Stimulated activated naive CD4-positive, alpha-beta T cell treated with Interleukin-2 at 50 U/mL for 16 hours (primary cell): ENCODE measurements around the gene DCTN2.
"Not testable (repeated sequence)": the region's sequence is repeated elsewhere in the genome, so short reads cannot be mapped to it uniquely, and the experiment has no call there.

ENCODE experiments used
- DNase-seq: peaks from one replicate; lab custom pipeline; 2025; lab: John Stamatoyannopoulos, UW

Gene DCTN2

DNA sequence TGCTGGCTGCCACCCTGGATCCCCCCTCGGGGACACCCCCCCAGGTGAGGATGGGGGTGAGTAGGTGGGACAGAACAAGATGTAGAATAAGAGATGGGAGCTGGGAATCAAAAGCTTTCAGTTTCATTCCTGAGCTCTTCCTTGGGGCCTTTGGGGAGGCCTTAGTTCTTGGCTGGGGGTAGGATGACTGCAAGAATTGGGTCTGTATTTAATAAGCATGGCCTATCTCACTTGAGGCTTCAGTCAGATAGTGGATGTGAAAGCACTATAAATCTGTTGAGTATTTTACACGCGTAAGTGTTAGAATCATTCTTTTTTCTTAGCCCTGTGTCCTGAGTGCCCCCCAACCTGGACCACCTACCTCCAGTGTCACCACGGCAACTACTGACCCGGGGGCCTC lies 19.8 kb downstream of the DCTN2 start:
- DNase-seq = no peak

DNA sequence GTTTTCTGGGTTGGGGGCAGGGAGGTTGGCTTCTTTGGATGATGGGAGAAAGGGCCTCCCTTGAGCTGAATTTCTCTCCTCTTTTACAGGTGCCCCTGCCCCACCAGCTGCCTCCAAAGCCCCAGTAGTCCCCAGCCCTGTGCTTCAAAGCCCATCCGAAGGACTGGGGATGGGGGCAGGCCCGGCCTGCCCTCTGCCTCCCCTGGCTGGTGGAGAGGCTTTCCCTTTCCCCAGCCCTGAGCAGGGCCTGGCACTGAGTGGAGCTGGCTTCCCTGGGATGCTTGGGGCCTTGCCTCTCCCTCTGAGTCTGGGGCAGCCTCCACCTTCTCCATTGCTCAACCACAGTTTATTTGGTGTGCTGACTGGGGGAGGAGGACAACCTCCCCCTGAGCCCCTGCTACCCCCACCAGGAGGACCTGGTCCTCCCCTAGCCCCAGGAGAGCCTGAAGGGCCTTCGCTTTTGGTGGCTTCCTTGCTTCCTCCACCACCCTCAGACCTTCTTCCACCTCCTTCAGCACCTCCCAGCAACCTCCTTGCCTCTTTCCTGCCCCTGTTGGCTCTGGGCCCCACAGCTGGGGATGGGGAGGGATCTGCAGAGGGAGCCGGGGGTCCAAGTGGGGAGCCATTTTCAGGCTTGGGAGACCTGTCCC lies 20.4 kb downstream of the DCTN2 start:
- DNase-seq = no peak

DNA sequence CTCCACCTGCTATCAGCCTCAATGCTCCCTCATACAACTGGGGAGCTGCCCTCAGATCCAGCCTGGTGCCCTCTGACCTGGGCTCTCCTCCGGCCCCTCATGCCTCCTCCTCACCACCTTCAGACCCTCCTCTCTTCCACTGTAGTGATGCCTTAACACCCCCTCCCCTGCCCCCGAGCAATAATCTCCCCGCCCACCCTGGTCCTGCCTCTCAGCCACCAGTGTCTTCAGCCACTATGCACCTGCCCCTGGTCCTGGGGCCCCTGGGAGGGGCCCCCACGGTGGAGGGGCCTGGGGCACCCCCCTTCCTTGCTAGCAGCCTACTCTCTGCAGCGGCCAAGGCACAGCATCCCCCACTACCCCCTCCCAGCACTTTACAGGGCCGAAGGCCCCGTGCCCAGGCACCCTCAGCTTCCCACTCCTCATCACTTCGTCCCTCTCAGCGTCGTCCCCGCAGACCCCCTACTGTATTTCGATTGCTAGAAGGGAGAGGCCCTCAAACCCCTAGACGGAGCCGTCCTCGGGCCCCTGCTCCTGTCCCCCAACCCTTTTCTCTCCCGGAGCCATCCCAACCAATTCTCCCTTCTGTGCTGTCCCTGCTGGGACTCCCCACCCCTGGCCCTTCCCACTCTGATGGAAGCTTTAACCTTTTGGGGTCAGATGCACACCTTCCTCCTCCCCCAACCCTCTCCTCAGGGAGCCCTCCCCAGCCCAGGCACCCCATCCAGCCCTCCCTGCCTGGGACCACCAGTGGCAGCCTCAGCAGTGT lies 21.2 kb downstream of the DCTN2 start:
- no peak for DNase-seq

DNA sequence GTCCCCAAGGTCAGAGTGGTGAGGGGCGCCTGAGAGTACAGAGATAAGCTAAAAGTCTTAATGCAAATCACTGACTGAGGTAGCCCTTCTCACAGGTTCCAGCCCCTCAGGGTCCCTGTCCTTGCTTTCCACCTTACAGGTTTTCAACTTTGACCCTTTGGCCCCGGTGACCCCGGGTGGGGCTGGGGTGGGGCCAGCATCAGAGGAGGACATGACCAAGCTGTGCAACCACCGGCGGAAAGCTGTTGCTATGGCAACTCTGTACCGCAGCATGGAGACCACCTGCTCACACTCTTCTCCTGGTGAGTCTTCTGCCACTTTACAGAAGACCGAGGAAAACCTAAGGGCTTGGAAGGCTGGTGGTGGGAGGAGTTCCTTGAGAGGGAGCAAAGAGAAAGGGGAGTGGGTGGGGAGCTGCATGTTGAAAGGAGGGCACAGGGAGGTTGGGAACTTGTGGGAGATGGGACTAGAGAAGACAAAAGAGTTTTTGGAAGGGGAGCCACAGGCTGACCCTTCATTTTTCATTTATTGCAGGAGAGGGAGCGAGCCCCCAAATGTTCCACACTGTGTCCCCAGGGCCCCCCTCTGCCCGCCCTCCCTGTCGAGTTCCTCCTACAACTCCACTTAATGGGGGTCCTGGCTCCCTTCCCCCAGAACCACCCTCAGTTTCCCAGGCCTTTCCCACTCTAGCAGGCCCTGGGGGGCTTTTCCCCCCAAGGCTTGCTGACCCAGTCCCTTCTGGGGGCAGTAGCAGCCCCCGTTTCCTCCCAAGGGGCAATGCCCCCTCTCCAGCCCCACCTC lies 22.0 kb downstream of the DCTN2 start:
- no peak for DNase-seq

DNA sequence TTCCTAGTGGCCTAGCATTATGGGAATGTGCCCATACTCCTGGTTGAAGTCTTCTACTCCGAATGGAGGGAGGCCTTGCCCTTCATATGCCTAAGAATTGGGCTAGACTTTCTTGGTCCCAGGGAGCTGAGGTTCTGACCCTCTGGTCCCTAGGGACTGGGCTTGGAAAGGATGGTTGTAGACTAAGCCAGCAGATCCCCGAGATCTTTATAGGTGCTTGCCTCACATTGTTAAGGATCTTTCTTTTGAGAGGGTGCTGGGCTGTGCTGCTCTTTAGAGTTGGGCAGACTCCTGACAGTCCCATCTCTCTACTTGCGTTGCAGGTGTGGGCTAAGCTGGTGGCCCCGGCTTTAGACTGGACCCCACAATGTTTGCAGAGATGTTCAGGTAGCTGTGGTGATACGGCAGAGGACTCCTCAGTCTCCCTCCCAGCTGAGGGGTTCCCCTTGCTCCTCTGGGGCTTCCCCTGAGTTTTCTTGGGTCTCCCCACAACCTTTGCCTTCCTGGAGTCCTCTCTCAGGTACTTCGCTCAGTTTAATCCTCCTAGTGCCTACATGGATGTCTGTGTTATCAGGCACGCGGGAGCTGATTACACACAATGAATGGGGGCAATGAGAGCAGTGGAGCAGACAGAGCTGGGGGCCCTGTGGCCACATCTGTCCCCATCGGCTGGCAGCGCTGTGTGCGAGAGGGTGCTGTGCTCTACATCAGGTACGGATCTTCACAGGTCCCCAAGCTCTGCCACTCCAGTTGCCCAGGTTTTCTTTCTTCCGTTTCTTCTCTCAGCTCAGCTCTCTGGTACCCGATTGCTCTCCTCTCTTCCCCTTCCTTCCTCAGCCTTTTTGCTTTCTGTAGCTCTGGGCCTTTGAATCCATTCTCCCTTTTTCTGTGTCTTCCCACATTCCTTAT lies 23.0 kb downstream of the DCTN2 start:
- no peak for DNase-seq

DNA sequence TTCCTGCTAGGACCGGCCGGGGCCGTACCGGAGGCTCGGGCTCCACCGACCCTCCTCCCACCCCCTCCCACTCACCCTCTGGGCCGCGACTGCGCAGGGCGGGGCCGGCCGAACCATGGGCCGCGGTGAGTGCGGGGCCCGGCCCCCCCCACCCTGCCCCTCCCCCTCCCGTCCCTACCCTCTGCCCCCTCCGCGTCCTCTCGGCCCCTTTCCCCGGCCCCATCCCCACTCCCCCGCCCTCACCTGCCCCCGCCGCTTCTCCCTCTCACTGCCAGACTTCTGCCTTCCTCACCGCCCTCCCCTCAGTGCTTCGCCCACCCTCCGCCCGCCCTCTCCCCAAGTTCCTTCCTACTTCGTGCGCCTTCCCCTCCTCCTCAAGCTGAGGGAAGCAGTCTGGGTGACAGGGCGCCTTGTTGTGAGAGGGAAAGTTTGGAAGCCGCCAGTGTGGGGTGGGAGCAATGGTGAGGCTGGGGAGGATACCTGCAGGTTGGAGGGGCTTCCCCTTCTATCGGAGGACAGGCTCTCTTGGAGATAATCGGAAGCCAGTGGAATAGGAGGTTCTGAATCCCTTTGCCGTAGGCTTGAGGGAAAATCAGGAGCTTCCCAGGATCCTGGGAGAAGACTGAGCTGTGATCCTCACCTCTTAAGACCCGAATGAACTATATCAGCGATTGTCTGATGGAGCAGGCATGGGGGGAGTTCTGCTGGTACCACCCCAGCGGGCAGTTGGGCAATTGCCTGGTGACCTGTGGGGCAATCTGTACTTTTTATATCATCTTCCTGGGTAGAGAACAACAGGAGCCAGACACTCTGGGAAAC lies 23.9 kb downstream of the DCTN2 start:
- DNase-seq = peak; percentile 67

DNA sequence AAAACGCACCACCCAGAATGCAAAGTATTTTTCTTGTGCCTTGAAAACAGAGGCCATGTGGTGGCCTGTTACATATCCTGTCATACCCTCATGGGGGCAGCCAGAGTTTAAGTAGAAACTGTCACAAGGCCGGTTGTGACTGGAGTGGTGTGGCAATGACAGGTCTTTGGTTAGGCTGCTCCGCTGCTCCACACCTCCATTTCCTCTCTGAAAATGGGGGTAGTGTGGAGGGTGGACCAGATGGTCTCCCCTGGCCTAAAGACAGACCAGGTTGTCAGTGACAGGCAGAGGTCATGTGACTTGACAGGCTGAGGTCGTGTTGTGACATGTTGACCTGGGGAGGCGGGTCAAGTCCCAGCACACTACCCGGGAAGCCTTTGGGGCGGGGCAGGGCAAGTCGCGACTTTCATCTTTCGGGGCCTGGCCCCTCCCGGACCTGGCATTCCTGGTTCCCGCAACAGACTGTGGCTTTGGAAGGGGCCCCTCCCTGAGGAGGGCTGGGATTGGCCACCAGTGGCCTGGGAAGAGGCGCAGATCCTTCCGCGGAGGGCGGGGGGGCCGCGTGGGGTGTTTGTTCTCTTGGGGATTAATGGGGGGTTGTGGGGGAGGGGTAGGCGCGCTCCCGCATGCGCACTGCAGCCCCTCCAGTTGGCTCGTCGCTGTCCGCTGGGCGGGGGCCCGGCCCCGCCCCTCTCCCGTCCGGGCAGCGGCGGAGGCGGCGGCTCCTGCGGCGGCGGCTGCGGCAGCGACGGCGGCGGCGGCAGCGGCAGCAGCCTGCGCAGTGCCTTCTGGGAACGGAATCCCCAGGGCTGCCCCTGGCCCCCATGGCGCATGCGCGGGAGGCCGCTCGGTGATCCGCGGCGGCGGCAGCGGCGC lies 24.7 kb downstream of the DCTN2 start, which contains the start of gene MBD6:
Gene MBD6, plus strand, starts transcription at position 814 of the 876 bp plus-strand sequence. CDS start 1,480 bp downstream, outside the sequence.
- peak; percentile 85 for DNase-seq

DNA sequence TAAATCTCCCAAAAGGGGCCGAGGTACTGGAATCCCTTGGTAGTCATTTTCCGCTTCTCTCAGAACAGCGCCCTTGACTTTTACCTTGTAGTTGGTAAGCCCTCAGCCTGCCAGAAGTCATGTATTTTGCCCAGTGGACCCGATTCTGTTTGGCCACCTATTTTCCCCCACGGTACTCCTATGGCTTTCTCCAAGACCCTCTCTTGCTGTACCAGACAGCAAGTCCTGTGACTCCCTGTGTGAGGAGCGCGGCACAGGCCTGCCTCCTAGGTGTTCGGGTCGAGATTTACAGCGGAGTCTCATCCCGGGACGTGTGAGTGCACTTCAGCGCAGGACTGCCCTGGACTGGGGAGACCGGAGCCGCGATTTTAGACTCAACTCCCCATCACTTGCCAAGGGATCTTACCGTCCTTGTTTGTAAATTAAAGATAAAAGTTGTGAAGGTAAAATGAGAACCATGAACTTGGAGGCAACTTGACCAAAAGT lies 25.4 kb downstream of the DCTN2 start:
- DNase-seq = peak; percentile 14

DNA sequence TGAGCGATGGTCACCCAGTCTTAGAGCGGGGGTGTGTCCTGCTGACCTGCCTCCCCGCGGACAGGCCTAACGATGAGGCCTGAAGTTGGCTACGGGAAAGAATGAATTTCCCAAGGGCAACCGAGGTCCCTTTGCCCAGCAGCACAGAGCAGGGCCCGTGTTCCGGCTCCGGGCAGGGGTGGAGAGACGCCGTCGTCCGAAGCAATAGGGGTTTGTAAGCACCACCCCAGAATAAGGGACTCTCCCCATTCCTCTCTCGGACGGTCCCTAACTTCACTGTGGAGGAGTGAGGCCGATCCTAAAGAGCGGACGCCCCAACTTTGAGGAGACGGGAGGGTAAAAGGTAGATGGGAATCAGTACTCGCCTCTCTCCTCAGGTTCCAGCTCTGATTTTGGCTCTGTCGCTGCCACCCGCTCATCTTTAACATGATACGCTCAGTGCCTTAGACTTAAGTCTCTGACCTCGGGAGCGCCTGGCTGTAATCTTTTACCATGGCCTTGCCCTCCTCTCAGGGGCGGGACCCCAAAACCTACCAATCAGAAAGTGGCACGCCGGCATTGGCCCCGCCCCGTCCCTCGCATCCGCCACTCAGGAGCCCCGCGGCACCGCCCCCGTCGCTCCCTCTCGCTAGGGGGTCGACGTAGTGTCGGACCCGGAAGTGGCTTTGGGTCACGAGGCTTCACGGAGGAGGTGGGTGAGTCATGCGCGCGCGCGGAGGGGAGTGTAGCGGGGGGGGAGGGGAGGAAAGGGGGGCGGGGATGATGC lies 26.8 kb downstream of the DCTN2 start, which contains the start of gene DDIT3:
Gene DDIT3, minus strand, starts transcription at position 462 of the 766 bp plus-strand sequence. CDS start 3,108 bp downstream, outside the sequence.
- DNase-seq = peak; percentile 99

DNA sequence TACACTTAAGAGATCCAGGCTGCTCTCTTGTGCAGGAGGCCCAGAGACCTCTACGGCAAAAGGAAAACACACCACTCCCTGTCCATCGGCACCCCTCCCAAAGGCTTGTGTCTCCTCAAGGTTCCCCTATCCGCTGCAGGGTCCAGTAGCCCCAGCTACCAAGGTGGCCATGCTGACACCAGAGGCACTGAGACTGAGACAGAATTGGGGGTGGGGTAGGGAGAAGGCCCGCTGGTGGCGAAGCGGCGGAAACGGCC lies 27.3 kb downstream of the DCTN2 start:
- DNase-seq = no peak

DNA sequence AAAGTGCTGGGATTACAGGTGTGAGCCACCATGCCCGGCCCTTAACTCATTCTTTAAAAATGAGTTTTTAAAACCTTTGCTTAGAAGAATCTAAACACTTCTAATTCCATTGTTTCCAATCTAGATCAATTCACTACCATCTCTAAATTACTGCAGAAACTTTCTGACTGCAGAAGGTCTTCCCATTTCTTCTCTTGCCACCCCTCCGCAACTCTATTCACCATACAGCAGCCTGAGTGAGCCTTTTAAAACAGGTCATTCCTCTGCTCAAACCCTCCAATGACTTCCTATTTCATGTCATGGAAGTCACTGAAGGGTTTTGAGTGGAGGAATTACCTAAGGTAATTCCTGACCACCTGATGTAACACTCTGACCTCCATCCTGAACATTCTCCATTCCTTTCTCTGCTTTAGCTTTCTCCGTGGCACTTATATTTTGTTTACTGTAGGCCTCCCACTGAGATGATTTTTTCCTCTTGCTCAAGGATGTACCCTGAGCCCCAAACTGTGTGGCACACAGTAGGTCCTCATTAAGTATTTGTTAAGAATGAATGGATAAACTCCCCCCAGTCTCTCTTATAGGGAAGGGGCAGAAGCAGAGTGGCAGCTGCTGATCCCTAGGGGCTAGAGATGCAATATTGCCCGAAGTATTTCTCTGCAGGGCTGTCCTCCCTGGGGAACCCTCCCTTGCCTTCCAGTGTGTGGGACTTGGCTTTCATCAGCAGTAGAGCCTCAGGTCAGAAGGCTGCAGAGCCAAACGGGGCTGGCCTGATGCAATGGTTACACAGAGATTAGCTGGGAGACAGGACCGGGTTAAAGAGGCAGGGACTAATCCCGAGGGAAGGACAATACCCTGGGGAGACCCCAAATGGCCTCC lies 27.8 kb downstream of the DCTN2 start:
- DNase-seq = no peak

DNA sequence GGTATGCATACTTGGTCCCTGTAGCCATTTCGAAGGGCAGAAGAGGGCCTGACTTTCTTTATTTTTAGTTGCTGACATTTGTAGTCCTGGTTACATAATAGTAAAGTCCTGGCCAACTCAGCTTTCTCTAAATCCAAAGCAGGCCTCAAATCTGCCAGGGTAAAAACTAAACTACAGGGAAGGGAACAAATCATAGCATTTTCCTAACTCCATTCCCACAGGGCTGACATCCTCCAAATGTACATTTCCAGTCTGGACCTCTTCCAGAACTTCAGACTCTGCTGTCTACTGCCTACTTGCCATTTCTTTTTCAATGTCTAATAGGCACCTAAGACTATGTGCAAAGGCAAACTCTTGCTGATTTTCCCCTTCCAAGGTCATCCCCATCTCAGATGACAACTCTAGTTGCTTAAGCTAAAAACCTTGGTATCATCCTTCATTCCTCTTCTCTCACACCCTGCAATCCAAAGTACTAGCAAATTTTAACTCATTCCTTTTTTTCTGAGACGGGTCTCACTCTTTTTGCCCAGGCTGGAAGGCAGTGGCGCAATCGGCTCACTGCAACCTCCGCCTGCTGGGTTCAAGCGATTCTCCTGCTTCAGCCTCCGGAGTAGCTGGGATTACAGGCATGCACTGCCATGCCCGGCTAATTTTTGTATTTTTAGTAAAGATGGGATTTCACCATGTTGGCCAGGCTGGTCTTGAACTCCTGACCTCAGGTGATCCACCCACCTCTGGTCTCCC lies 28.6 kb downstream of the DCTN2 start:
- DNase-seq = no peak

DNA sequence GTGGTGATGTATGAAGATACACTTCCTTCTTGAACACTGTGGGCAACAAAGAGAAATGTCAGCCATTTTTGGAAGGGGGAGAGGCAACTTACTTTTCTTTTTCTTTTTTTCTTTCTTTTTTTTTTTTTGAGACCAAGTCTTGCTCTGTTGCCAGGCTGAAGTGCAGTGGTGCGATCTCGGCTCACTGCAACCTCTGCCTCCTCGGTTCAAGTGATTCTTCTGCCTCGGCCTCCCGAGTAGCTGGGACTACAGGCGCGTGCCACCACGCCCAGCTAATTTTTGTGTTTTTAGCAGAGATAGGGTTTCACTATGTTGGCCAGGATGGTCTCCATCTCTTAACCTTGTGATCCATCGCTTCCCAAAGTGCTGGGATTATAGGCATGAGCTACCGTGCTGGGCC lies 29.3 kb downstream of the DCTN2 start:
- DNase-seq = not testable (repeated sequence)

DNA sequence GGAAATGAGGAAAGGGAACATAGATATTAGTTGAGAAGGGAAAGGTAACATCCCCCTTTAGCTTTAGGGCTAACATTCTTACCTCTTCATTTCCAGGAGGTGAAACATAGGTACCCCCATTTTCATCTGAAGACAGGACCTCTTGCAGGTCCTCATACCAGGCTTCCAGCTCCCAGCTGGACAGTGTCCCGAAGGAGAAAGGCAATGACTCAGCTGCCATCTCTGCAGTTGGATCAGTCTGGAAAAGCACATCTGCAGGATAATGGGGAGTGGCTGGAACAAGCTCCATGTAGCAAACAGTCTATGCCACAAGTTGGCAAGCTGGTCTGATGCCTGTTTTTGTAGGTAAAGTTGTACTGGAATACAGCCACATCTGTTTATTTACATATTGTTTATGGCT lies 29.8 kb downstream of the DCTN2 start:
- DNase-seq = no peak

DNA sequence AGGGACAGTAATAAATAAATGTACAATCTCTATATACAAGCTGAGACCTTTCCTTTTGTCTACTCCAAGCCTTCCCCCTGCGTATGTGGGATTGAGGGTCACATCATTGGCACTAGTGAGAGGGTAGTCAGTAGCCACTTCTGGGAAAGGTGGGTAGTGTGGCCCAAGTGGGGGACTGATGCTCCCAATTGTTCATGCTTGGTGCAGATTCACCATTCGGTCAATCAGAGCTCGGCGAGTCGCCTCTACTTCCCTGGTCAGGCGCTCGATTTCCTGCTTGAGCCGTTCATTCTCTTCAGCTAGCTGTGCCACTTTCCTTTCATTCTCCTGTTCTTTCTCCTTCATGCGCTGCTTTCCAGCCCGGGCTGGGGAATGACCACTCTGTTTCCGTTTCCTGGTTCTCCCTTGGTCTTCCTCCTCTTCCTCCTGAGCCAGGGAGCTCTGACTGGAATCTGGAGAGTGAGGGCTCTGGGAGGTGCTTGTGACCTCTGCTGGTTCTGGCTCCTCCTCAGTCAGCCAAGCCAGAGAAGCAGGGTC lies 30.3 kb downstream of the DCTN2 start:
- no peak for DNase-seq

DNA sequence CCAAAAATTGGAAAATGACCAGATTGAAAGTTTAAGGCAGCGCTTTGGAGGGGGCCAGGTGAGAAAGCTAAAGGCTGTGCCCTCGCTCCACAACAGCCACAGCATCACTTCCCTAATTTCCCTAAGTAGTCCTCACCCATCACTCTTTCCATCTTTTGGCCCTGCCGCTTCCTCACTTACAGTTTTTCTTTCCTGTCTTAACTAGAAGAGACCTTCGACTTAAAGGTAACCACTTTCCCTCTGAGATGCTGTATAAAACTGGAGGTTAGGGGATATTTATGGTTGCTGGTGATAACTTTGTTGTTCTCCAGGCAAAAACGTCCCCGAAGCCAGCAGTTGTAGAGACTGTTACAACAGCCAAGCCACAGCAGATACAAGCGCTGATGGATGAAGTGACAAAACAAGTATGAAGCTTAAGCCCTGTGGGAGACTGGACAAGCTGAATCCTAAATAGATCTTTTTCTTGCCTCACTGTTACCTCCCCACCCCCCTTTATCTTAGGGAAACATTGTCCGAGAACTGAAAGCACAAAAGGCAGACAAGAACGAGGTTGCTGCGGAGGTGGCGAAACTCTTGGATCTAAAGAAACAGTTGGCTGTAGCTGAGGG lies 31.0 kb downstream of the DCTN2 start:
- no peak for DNase-seq
